IPS DF 19.7 (cell line): Measurements from ENCODE around the gene AMZ1.
"Not testable (repeated sequence)": the region's sequence is repeated elsewhere in the genome, so short reads cannot be mapped to it uniquely, and the experiment has no call there.

ENCODE experiments used
- DNase-seq: peaks from one replicate; pipeline ENCODE4 v3.0.0-alpha.2; 2013; ENCODE audit warnings: low read depth, low spot score

The AMZ1 gene

GRCh38 chr7:2668401-2668800 lies 19.6 kb upstream of the AMZ1 start:
- DNase-seq, result no peak

- DNase-seq, result no peak
These were observed 17.8 kb upstream of the AMZ1 start for GRCh38 chr7:2670171-2670570.

- peak; percentile 47 for DNase-seq
These were observed 17.1 kb upstream of the AMZ1 start for GRCh38 chr7:2670720-2671391.

- not testable (repeated sequence) for DNase-seq
These were observed 14.8 kb upstream of the AMZ1 start for GRCh38 chr7:2673214-2673613.

- DNase-seq, result no peak
These were observed 14.1 kb upstream of the AMZ1 start for GRCh38 chr7:2673934-2674333.

- DNase-seq, result no peak
These were observed 12.7 kb upstream of the AMZ1 start for GRCh38 chr7:2675256-2675764.

GRCh38 chr7:2676576-2676975 lies 11.4 kb upstream of the AMZ1 start:
- DNase-seq, result not testable (repeated sequence)

- DNase-seq, result not testable (repeated sequence)
These were observed 9.5 kb upstream of the AMZ1 start for GRCh38 chr7:2678454-2678853.

- DNase-seq, result not testable (repeated sequence)
These were observed 8.6 kb upstream of the AMZ1 start for GRCh38 chr7:2679135-2680127.

- DNase-seq, result no peak
These were observed 7.7 kb upstream of the AMZ1 start for GRCh38 chr7:2680256-2680655.

GRCh38 chr7:2680792-2681490 lies 7.1 kb upstream of the AMZ1 start:
- DNase-seq, result peak; percentile 33

- DNase-seq, result no peak
These were observed 5.8 kb upstream of the AMZ1 start for GRCh38 chr7:2681929-2682799.

- no peak for DNase-seq
These were observed 3.5 kb upstream of the AMZ1 start for GRCh38 chr7:2684501-2684900.

- DNase-seq, result no peak
These were observed 1.9 kb upstream of the AMZ1 start for GRCh38 chr7:2686101-2686500.

- DNase-seq, result no peak
These were observed 598 bp upstream of the AMZ1 start for GRCh38 chr7:2687338-2687869.

GRCh38 chr7:2688409-2689342 lies 674 bp downstream of the AMZ1 start:
- no peak for DNase-seq

GRCh38 chr7:2689343-2689847 lies 1.4 kb downstream of the AMZ1 start:
- no peak for DNase-seq

GRCh38 chr7:2689951-2690705 lies 2.1 kb downstream of the AMZ1 start:
- no peak for DNase-seq
